HG03378 (cell line): ENCODE results near the gene ANKRD16.

Experiments
- ATAC-seq: cut with Tn5 transposase; IDR thresholded peaks from one replicate; pipeline ENCODE4 v1.9.1; 2021; ENCODE audit warnings: mild to moderate bottlenecking, moderate library complexity; ENCODE audit not compliant: unreplicated experiment

Gene ANKRD16

GRCh38 chr10:5904227-5904626 lies 14.5 kb upstream of the ANKRD16 start:
- peak; percentile 98 for ATAC-seq

- ATAC-seq, result no peak
These were observed 13.9 kb upstream of the ANKRD16 start for GRCh38 chr10:5903563-5903962.

- no peak for ATAC-seq
These were observed 13.0 kb upstream of the ANKRD16 start for GRCh38 chr10:5902511-5903274.

- no peak for ATAC-seq
These were observed 10.6 kb upstream of the ANKRD16 start for GRCh38 chr10:5900247-5900646.

GRCh38 chr10:5898163-5898562 lies 8.5 kb upstream of the ANKRD16 start:
- no peak for ATAC-seq

GRCh38 chr10:5897504-5897903 lies 7.8 kb upstream of the ANKRD16 start:
- no peak for ATAC-seq

GRCh38 chr10:5897053-5897340 lies 7.3 kb upstream of the ANKRD16 start:
- no peak for ATAC-seq

GRCh38 chr10:5896208-5897052 lies 6.7 kb upstream of the ANKRD16 start:
- no peak for ATAC-seq

GRCh38 chr10:5895804-5896203 lies 6.1 kb upstream of the ANKRD16 start:
- ATAC-seq, result peak; percentile 55

GRCh38 chr10:5895365-5895764 lies 5.7 kb upstream of the ANKRD16 start:
- no peak for ATAC-seq

- no peak for ATAC-seq
These were observed 5.2 kb upstream of the ANKRD16 start for GRCh38 chr10:5894873-5895272.

- ATAC-seq, result no peak
These were observed 4.7 kb upstream of the ANKRD16 start for GRCh38 chr10:5894403-5894802.

GRCh38 chr10:5893321-5893720 lies 3.6 kb upstream of the ANKRD16 start:
- ATAC-seq, result no peak

GRCh38 chr10:5892007-5892406 lies 2.3 kb upstream of the ANKRD16 start:
- no peak for ATAC-seq

- no peak for ATAC-seq
These were observed 1.3 kb upstream of the ANKRD16 start for GRCh38 chr10:5891009-5891408.

- peak; percentile 1 for ATAC-seq
These were observed 791 bp upstream of the ANKRD16 start for GRCh38 chr10:5890452-5890915.

GRCh38 chr10:5888843-5889623 lies 660 bp downstream of the ANKRD16 start:
- ATAC-seq, result no peak

- ATAC-seq, result no peak
These were observed 1.3 kb downstream of the ANKRD16 start for GRCh38 chr10:5888351-5888750.

GRCh38 chr10:5887641-5888040 lies 2.1 kb downstream of the ANKRD16 start:
- ATAC-seq, result no peak

GRCh38 chr10:5887029-5887428 lies 2.7 kb downstream of the ANKRD16 start:
- ATAC-seq, result no peak

- ATAC-seq, result no peak
These were observed 4.1 kb downstream of the ANKRD16 start for GRCh38 chr10:5885619-5886018.
